ENCODE data around the gene TCEANC2.
"Not testable (repeated sequence)": the region's sequence is repeated elsewhere in the genome, so short reads cannot be mapped to it uniquely, and the experiment has no call there.

TCEANC2 gene

DNA sequence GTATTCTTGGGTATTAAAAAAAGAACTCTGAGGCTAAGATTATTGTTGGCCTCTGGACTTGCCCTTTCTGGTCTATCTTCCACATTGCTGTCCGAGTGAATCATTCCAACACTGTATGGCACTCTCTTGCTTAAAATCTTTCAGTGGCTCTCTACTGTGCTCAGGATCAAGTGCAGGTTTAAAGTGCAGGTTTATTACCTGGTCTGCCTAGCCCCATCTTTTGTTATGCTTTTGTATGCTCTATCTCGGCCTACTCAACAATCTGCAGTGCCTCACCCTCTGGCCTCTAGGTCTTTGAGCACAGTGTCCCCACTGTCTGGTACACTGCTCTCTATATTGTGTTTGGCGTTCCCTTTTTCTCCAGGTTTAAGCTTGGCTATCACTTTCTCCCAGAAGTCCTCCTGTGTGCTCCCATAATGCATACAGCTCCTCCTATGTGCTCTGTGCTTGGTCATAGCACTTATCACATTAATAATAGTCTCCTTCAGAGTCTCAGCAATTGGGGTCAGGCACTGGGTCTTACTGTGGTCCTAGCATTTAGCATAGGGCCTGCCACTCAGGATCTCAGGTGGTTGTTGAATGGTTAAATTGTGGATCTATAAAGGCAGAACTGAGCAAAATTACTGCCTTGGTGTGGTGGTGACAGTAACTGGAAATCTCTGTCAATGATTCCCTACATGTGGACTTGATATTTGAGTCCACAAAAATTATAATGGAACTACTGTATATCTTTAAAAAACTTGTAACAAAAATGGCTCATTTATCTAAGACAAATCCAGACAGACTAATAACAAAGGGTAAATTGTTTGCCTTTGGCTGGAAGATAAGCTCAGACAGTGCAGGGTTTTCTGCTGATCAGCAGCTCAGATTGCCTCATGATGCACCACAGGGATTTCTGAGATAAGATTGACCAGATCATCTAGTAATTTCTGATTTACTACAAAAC lies 24.8 kb upstream of the TCEANC2 start:
- Histone ChIP-seq H3K4me2 (ENCODE audit: low read length) (no peak overlapping the region), H3K9ac (ENCODE audit: low read depth, low read length) (no peak overlapping the region), H3K4me3 (ENCODE audit: low read length) (no peak overlapping the region), H3K27me3 (ENCODE audit: control insufficient read depth, insufficient read depth, low read length) (no peaks in the 10 kb centered on the region), H3K36me3 (ENCODE audit: insufficient read depth, low read length) (peaks cover 14% of the 10 kb centered on the region), H3K9me3 (replicated peaks; ENCODE audit: low read length) (no peaks in the 10 kb centered on the region), H3K4me1 (ENCODE audit: control insufficient read depth, insufficient read depth, low read length) (no peaks in the 10 kb centered on the region)

DNA sequence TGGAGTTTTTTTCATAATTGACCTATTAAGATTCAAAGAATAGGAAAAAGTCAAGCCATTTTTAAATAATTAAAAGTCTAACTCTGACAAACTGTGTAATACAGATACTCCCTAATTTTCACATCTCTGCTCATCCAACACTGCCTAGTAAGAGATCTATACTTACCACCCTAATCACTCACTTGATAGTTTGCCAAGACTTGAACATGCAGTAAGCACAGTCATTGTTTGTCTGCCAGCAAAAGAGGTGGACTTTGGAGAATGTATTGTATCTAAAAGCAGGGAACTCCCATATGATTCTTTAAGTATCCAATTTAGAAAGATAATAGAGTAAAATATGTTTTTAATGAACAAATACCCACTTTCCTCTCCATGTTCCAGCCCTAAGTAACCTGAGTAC lies 15.9 kb upstream of the TCEANC2 start:
- H3K36me3 ChIP-seq (ENCODE audit: insufficient read depth, low read length), result peaks cover 55% of the 10 kb centered on the region

DNA sequence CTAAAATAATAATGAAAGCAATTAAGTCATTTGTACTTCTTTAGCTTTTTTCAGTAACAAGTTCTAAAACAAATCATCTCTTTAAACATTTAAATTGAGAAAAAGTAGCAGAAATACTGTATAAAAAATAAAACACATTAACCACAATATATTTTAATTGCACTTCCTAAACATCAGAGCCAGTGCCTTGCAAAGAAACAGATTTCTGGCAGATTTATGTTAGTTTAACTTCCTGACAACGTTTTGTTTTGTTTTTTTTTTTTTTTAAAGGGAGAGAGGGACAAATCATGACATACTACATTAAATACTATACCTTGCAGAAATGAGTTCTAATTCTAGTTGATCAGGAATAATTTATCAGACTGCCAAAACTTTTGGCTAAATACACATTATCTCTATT lies 11.6 kb upstream of the TCEANC2 start:
- H3K9ac ChIP-seq (ENCODE audit: low read depth, low read length), result no peak overlapping the region
- peaks cover 6% of the 10 kb centered on the region for H3K4me1 ChIP-seq (ENCODE audit: control insufficient read depth, insufficient read depth, low read length)
- H3K4me2 ChIP-seq (ENCODE audit: low read length), result no peak overlapping the region
- no peak overlapping the region for H3K4me3 ChIP-seq (ENCODE audit: low read length)
- peaks cover 38% of the 10 kb centered on the region for H3K36me3 ChIP-seq (ENCODE audit: insufficient read depth, low read length)
- H3K9me3 ChIP-seq (replicated peaks; ENCODE audit: low read length), result no peaks in the 10 kb centered on the region
- H3K27me3 ChIP-seq (ENCODE audit: control insufficient read depth, insufficient read depth, low read length), result no peaks in the 10 kb centered on the region

More for the DNA sequence above, 15.9 kb upstream of the TCEANC2 start:
- H3K4me2 ChIP-seq (ENCODE audit: low read length), result no peak overlapping the region
- no peaks in the 10 kb centered on the region for H3K4me1 ChIP-seq (ENCODE audit: control insufficient read depth, insufficient read depth, low read length)
- H3K9me3 ChIP-seq (replicated peaks; ENCODE audit: low read length), result no peaks in the 10 kb centered on the region
- no peak overlapping the region for H3K4me3 ChIP-seq (ENCODE audit: low read length)
- no peak overlapping the region for H3K9ac ChIP-seq (ENCODE audit: low read depth, low read length)
- no peaks in the 10 kb centered on the region for H3K27me3 ChIP-seq (ENCODE audit: control insufficient read depth, insufficient read depth, low read length)

DNA sequence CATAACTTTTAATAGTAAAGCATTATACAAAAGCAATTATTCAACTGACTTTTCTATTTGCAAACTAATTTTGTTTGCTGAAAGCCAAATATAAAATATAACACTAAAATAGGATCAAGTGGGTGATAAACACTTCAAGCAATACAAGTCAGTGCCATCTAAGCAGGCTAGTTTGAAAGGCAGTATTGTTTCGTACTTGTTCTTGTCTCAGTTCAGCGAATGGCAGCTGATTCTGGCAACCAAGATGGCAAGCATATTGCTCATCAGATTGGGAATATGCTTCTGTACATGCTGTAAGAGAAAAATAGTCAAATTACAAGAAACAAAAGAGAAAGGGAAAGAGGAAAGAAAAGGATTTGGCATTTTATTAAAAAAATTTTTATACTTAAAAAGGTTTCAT lies 7.9 kb upstream of the TCEANC2 start:
- Histone ChIP-seq H3K36me3 (ENCODE audit: insufficient read depth, low read length) (peaks cover 27% of the 10 kb centered on the region), H3K4me3 (ENCODE audit: low read length) (no peak overlapping the region), H3K4me2 (ENCODE audit: low read length) (no peak overlapping the region), H3K4me1 (ENCODE audit: control insufficient read depth, insufficient read depth, low read length) (peaks cover 12% of the 10 kb centered on the region), H3K9ac (ENCODE audit: low read depth, low read length) (no peak overlapping the region), H3K9me3 (replicated peaks; ENCODE audit: low read length) (no peaks in the 10 kb centered on the region), H3K27me3 (ENCODE audit: control insufficient read depth, insufficient read depth, low read length) (no peaks in the 10 kb centered on the region)

DNA sequence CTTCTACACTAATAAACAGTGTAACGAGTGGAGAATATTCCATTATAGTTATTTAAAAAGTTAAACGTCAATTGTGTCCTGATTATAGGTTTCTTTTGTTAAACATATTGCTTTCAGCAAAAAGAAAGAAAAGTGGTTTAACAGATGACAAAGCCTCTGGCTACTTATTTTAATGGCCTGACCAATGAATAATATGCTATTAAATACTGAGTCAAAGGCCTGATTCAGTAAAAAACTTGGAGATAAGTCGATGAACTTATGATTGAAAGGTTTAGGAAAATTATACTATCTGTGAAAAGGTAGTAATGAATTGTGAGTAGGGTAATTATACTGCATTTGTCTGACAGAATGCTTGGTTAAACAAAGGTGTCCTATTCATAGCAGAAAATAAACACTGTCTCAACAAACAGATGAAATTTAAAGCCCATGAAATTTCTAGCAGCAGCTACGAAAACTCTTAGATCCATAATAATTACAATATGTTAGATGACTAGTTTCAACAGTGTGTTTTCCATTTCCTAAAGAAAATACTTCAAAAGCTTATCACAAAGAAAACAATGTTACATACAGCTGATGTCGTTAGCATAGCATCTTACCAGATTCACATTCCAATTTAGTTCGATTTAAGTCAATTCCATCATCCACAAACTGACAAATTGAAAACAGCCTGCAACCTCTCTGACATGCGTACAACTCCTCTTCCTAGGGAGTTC lies 6.6 kb upstream of the TCEANC2 start:
- peaks cover 14% of the 10 kb centered on the region for H3K36me3 ChIP-seq (ENCODE audit: insufficient read depth, low read length)
- no peak overlapping the region for H3K4me3 ChIP-seq (ENCODE audit: low read length)
- H3K9ac ChIP-seq (ENCODE audit: low read depth, low read length), result no peak overlapping the region
- peaks cover 21% of the 10 kb centered on the region for H3K4me1 ChIP-seq (ENCODE audit: control insufficient read depth, insufficient read depth, low read length)
- H3K4me2 ChIP-seq (ENCODE audit: low read length), result no peak overlapping the region
- H3K27me3 ChIP-seq (ENCODE audit: control insufficient read depth, insufficient read depth, low read length), result no peaks in the 10 kb centered on the region
- no peaks in the 10 kb centered on the region for H3K9me3 ChIP-seq (replicated peaks; ENCODE audit: low read length)

DNA sequence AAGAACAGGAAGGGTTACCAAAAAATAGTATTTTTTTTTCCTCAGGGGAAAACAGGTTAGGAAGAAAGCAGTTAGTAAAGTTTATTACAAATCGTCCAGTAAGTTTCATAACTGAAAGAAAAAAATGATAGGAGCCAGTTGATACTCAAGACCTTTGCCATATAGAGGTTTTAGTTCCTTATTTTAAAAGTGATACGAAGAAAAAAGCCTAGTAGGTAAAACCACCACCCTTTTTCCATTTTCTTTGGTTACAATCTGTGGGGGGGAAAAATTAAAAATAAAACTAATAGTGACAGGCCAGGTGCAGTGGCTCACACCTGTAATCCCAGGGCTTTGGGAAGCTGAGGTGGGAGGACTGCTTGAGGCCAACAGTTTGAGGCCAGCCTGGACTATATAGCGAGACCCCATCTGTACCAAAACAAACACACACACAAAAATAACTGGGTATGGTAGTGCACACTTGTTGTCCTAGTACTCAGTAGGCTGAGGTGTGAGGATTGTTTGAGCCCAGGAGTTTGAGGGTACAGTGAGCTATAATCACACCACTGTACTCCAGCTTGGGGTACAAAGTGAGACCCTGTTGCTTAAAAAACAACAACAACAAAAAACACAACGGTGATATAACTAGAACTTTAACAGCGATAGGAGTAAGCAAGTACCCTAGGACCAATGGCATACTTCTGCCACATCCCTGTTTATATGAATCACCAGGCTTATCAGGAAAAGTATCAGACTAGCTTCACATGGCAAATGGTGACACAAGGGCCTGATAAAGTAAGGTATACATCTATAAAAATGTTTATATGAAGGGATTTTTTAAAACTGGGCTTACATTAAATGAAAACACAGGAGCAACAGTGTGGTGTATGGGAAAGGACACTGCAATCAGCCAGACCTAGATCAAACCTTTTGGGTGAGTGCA lies 5.8 kb upstream of the TCEANC2 start:
- H3K4me3 ChIP-seq (ENCODE audit: low read length), result no peak overlapping the region

DNA sequence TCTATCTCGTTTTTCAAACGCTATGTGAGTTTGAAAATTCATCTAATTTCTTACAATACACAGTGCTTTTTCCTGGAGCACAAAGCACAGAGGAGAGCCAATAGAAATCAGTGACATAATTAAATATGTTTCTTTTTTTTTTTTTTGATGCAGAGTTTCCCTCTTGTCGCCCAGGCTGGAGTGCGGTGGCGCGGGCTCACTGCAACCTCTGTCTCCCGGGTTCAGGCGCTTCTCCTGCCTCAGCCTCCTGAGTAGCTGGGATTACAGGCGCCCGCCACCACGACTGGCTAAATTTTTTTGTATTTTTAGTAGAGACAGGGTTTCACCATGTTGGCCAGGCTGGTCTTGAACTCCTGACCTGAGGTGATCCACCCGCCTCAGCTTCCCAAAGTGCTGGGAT lies 3.0 kb upstream of the TCEANC2 start:
- not testable (repeated sequence) for H3K27me3 ChIP-seq (ENCODE audit: control insufficient read depth, insufficient read depth, low read length); H3K9me3 ChIP-seq (replicated peaks; ENCODE audit: low read length); H3K4me2 ChIP-seq (ENCODE audit: low read length); H3K9ac ChIP-seq (ENCODE audit: low read depth, low read length); H3K4me3 ChIP-seq (ENCODE audit: low read length); H3K36me3 ChIP-seq (ENCODE audit: insufficient read depth, low read length)
- H3K4me1 ChIP-seq (ENCODE audit: control insufficient read depth, insufficient read depth, low read length), result peaks cover 27% of the 10 kb centered on the region

More for the DNA sequence above, 5.8 kb upstream of the TCEANC2 start:
- peaks cover 6% of the 10 kb centered on the region for H3K36me3 ChIP-seq (ENCODE audit: insufficient read depth, low read length)
- no peaks in the 10 kb centered on the region for H3K9me3 ChIP-seq (replicated peaks; ENCODE audit: low read length)
- no peaks in the 10 kb centered on the region for H3K27me3 ChIP-seq (ENCODE audit: control insufficient read depth, insufficient read depth, low read length)
- H3K9ac ChIP-seq (ENCODE audit: low read depth, low read length), result no peak overlapping the region
- H3K4me2 ChIP-seq (ENCODE audit: low read length), result no peak overlapping the region
- H3K4me1 ChIP-seq (ENCODE audit: control insufficient read depth, insufficient read depth, low read length), result peaks cover 21% of the 10 kb centered on the region

DNA sequence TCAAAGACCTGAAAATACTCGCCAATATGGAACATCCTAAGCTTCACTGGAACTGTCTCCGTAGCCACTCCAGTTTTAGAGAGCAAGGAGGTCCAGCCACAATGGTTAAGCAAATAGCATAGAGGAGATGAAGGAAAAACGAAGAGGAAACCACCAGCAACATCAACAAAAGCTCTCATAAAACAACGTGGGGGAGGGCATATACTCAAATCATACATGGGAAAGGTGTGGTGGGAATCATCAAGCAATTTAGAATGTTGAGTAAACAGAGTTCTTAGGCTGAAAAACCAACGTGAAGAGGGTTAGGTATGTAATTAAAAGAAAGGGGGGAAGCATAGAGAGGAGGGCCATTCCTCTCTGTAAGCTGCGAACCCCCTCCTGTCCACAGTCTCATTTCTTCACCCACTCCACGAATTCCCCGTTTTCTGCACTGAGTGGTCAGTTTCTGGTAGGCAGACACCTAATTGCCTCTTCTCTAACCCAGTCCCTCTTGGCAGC lies 1.4 kb upstream of the TCEANC2 start:
- H3K9me3 ChIP-seq (replicated peaks; ENCODE audit: low read length), result no peaks in the 10 kb centered on the region
- peak overlapping the region; percentile 89 for H3K9ac ChIP-seq (ENCODE audit: low read depth, low read length)
- peaks cover 19% of the 10 kb centered on the region for H3K4me1 ChIP-seq (ENCODE audit: control insufficient read depth, insufficient read depth, low read length)
- H3K4me3 ChIP-seq (ENCODE audit: low read length), result peak overlapping the region; percentile 96
- no peaks in the 10 kb centered on the region for H3K36me3 ChIP-seq (ENCODE audit: insufficient read depth, low read length)
- H3K27me3 ChIP-seq (ENCODE audit: control insufficient read depth, insufficient read depth, low read length), result no peaks in the 10 kb centered on the region
- peak overlapping the region; percentile 96 for H3K4me2 ChIP-seq (ENCODE audit: low read length)

DNA sequence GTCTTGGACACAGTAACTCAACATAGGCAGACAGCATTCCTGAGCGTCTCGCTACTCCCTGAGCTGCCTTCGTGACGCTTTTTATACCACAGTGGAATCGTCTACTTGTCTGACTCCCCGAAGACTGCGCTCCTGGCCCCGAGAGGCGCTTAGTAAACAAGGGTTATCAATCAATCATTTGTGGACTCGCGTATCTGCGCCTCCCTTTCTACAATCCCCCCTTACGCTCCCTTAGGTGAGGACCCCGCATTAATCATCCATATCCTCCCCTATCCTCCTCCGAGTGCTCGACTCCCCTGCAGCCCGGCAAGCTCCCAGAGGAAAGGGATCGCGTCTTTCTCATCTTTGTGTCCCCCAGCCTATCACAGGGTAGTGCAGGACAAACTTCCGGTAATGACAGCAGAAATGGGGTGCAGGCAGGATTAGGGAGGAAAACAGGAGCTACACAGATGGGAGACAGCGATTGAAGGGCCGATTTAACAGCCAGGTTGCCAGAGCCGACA lies 926 bp upstream of the TCEANC2 start:
- H3K27me3 ChIP-seq (ENCODE audit: control insufficient read depth, insufficient read depth, low read length), result no peaks in the 10 kb centered on the region
- H3K9me3 ChIP-seq (replicated peaks; ENCODE audit: low read length), result no peaks in the 10 kb centered on the region

DNA sequence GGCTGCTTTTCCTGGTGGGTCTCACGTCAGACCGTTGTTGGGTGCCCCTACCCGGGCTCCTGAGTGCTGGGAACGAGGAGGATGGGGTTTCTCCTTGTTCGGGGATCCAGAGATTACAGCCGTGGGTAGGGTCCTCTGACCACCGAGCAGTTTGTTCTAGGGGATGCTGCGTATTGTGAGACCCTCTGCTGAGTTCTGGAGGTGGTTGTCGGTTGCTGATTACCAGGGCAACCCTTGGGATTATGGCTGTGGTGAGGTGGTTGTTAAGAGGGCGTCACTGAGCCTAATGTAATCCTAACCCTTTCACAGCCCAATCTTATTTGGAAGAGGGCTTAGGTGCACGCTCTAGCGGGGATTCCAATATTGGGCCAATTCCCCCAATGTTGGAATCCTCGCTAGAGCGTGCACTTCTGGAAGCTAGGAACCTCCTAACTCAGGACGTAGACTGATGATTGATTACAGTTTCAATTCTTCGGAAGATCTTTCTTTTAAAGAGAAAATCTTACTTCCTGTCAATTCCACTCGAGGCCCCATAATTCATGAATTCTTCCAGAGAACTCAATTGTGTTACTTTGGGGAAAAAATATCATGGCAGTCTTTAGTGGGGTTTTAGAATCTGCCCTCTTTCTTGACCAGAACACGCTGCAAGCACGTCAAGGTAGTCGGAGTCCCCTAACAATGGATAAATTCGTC lies 483 bp downstream of the TCEANC2 start:
- Histone ChIP-seq H3K9me3 (replicated peaks; ENCODE audit: low read length) (no peaks in the 10 kb centered on the region), H3K27me3 (ENCODE audit: control insufficient read depth, insufficient read depth, low read length) (no peaks in the 10 kb centered on the region), H3K4me2 (ENCODE audit: low read length) (peak overlapping the region; percentile 86), H3K9ac (ENCODE audit: low read depth, low read length) (peak overlapping the region; percentile 89), H3K36me3 (ENCODE audit: insufficient read depth, low read length) (no peaks in the 10 kb centered on the region), H3K4me1 (ENCODE audit: control insufficient read depth, insufficient read depth, low read length) (peaks cover 15% of the 10 kb centered on the region), H3K4me3 (ENCODE audit: low read length) (peak overlapping the region; percentile 96)

More for the DNA sequence above, 926 bp upstream of the TCEANC2 start:
- H3K4me1 ChIP-seq (ENCODE audit: control insufficient read depth, insufficient read depth, low read length), result peaks cover 15% of the 10 kb centered on the region
- H3K36me3 ChIP-seq (ENCODE audit: insufficient read depth, low read length), result no peaks in the 10 kb centered on the region
- H3K9ac ChIP-seq (ENCODE audit: low read depth, low read length), result peak overlapping the region; percentile 89
- peak overlapping the region; percentile 96 for H3K4me3 ChIP-seq (ENCODE audit: low read length)
- peak overlapping the region; percentile 96 for H3K4me2 ChIP-seq (ENCODE audit: low read length)

Measured in skeletal muscle satellite cell (primary cell).